Rectal smooth muscle tissue (tissue), 1 donor: ENCODE results near the gene SLC6A7.

Source experiments
- H3K27ac ChIP-seq: one replicate; pipeline ENCODE4 v1.7.0; 2013; ENCODE audit warnings: low read depth, low read length, inconsistent platforms
- H3K27me3 ChIP-seq: one replicate; pipeline ENCODE4 v1.7.0; 2013; ENCODE audit warnings: low read length; ENCODE audit not compliant: control insufficient read depth, insufficient read depth
- H3K36me3 ChIP-seq: one replicate; pipeline ENCODE4 v1.7.0; 2013; ENCODE audit warnings: low read length; ENCODE audit not compliant: control insufficient read depth, insufficient read depth
- H3K4me1 ChIP-seq: one replicate; pipeline ENCODE4 v1.7.0; 2013; ENCODE audit warnings: low read length; ENCODE audit not compliant: control insufficient read depth, insufficient read depth
- H3K4me3 ChIP-seq: one replicate; pipeline ENCODE4 v1.7.0; 2013; ENCODE audit warnings: low read length
- H3K9ac ChIP-seq: one replicate; pipeline ENCODE4 v1.7.0; 2013; ENCODE audit warnings: low read length

The SLC6A7 gene

GRCh38 chr5:150190987-150191386, 1.1 kb downstream of the SLC6A7 start:
- no peak overlapping the region for H3K27ac ChIP-seq
- H3K4me1 ChIP-seq: no peaks in the 10 kb centered on the region
- peaks cover 9% of the 10 kb centered on the region for H3K27me3 ChIP-seq
- H3K9ac ChIP-seq: no peak overlapping the region
- H3K36me3 ChIP-seq: no peaks in the 10 kb centered on the region
- no peak overlapping the region for H3K4me3 ChIP-seq

GRCh38 chr5:150192462-150192861, 2.6 kb downstream of the SLC6A7 start:
- no peaks in the 10 kb centered on the region for H3K4me1 ChIP-seq
- H3K4me3 ChIP-seq: no peak overlapping the region
- no peaks in the 10 kb centered on the region for H3K36me3 ChIP-seq
- no peak overlapping the region for H3K27ac ChIP-seq
- H3K9ac ChIP-seq: no peak overlapping the region
- H3K27me3 ChIP-seq: peaks cover 9% of the 10 kb centered on the region

- no peak overlapping the region for H3K4me3 ChIP-seq
- no peaks in the 10 kb centered on the region for H3K36me3 ChIP-seq
- no peak overlapping the region for H3K9ac ChIP-seq
- no peaks in the 10 kb centered on the region for H3K4me1 ChIP-seq
- H3K27me3 ChIP-seq: no peaks in the 10 kb centered on the region
- no peak overlapping the region for H3K27ac ChIP-seq
These were observed 6.0 kb downstream of the SLC6A7 start for GRCh38 chr5:150195736-150196485.

- no peak overlapping the region for H3K27ac ChIP-seq
- H3K4me1 ChIP-seq: no peaks in the 10 kb centered on the region
- no peaks in the 10 kb centered on the region for H3K27me3 ChIP-seq
These were observed 6.7 kb downstream of the SLC6A7 start for GRCh38 chr5:150196514-150196913.

GRCh38 chr5:150196986-150197385, 7.1 kb downstream of the SLC6A7 start:
- Histone ChIP-seq H3K4me1 (no peaks in the 10 kb centered on the region), H3K9ac (no peak overlapping the region), H3K27ac (no peak overlapping the region), H3K4me3 (no peak overlapping the region), H3K36me3 (no peaks in the 10 kb centered on the region), H3K27me3 (no peaks in the 10 kb centered on the region)

More at GRCh38 chr5:150196514-150196913, 6.7 kb downstream of the SLC6A7 start:
- H3K36me3 ChIP-seq: no peaks in the 10 kb centered on the region
- H3K9ac ChIP-seq: no peak overlapping the region
- H3K4me3 ChIP-seq: no peak overlapping the region

- H3K4me1 ChIP-seq: no peaks in the 10 kb centered on the region
- H3K9ac ChIP-seq: no peak overlapping the region
- no peak overlapping the region for H3K27ac ChIP-seq
- no peaks in the 10 kb centered on the region for H3K36me3 ChIP-seq
- no peaks in the 10 kb centered on the region for H3K27me3 ChIP-seq
- no peak overlapping the region for H3K4me3 ChIP-seq
These were observed 7.6 kb downstream of the SLC6A7 start for GRCh38 chr5:150197476-150197875.

- Histone ChIP-seq H3K9ac (no peak overlapping the region), H3K4me1 (no peaks in the 10 kb centered on the region), H3K4me3 (no peak overlapping the region), H3K27ac (no peak overlapping the region), H3K36me3 (no peaks in the 10 kb centered on the region), H3K27me3 (no peaks in the 10 kb centered on the region)
These were observed 12.6 kb downstream of the SLC6A7 start for GRCh38 chr5:150202501-150202900.

- H3K27ac ChIP-seq: no peak overlapping the region
- H3K4me1 ChIP-seq: no peaks in the 10 kb centered on the region
- no peaks in the 10 kb centered on the region for H3K36me3 ChIP-seq
- H3K4me3 ChIP-seq: no peak overlapping the region
- no peak overlapping the region for H3K9ac ChIP-seq
- H3K27me3 ChIP-seq: no peaks in the 10 kb centered on the region
These were observed 14.1 kb downstream of the SLC6A7 start for GRCh38 chr5:150203832-150204589.

GRCh38 chr5:150204590-150204960, 14.7 kb downstream of the SLC6A7 start:
- Histone ChIP-seq H3K4me3 (no peak overlapping the region), H3K27ac (no peak overlapping the region), H3K4me1 (no peaks in the 10 kb centered on the region), H3K9ac (no peak overlapping the region), H3K27me3 (no peaks in the 10 kb centered on the region), H3K36me3 (no peaks in the 10 kb centered on the region)

- Histone ChIP-seq H3K27ac (no peak overlapping the region), H3K9ac (no peak overlapping the region)
These were observed 16.4 kb downstream of the SLC6A7 start for GRCh38 chr5:150206098-150206778.

GRCh38 chr5:150206779-150207115, 16.9 kb downstream of the SLC6A7 start:
- H3K4me1 ChIP-seq: no peaks in the 10 kb centered on the region
- H3K27ac ChIP-seq: no peak overlapping the region
- no peak overlapping the region for H3K9ac ChIP-seq
- no peaks in the 10 kb centered on the region for H3K27me3 ChIP-seq
- H3K4me3 ChIP-seq: no peak overlapping the region
- no peaks in the 10 kb centered on the region for H3K36me3 ChIP-seq

More at GRCh38 chr5:150206098-150206778, 16.4 kb downstream of the SLC6A7 start:
- H3K27me3 ChIP-seq: no peaks in the 10 kb centered on the region
- H3K4me1 ChIP-seq: no peaks in the 10 kb centered on the region
- no peaks in the 10 kb centered on the region for H3K36me3 ChIP-seq
- H3K4me3 ChIP-seq: no peak overlapping the region

- H3K36me3 ChIP-seq: no peaks in the 10 kb centered on the region
- H3K4me3 ChIP-seq: peak overlapping the region; percentile 19
- no peak overlapping the region for H3K27ac ChIP-seq
- H3K4me1 ChIP-seq: no peaks in the 10 kb centered on the region
- H3K9ac ChIP-seq: no peak overlapping the region
- no peaks in the 10 kb centered on the region for H3K27me3 ChIP-seq
These were observed 18.6 kb downstream of the SLC6A7 start for GRCh38 chr5:150208187-150209098.
